Measurements from ENCODE around the gene NUDT21.
A peak's percentile ranks its signal among the peaks of the same experiment; 100 is the strongest.
"Not testable (repeated sequence)": the region's sequence is repeated elsewhere in the genome, so short reads cannot be mapped to it uniquely, and the experiment has no call there.

NUDT21 gene

DNA sequence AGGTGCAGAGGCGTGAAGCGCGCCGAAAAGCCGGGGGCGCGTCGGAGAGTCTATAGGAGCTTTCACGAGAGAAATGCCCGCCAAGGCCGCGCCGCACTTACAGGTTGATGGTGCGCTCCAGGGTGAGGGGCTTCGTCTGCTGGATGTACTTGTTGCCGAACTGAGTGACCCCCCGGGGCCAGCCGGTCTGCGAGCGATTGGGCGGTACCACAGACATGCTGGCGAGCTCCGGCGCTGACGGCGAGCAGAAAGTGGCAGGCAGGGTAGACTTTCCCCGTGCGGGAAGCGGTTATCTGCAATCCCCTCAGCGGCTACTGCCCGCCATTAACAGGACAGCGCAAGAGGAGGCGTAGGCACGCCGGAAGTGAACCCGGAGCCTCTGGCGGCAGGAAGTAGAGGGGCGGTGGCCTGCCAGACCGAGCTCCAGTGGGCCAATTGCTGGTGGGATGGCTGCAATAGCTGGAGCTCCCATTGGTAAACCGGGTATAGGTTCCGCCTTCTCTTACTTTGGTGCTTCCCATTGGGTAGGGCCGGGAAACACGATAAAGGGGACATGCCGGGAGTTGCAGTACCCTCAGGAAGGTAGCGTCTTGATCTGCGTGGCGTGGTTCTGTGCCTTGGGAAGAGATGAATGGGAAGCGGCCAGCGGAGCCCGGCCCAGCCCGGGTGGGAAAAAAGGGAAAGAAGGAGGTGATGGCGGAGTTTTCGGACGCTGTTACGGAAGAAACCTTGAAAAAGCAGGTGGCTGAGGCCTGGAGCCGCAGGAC is at the start of gene NUDT21, which contains the start of gene OGFOD1:
NUDT21 (minus strand) TSS at position 347 of the 767 bp plus-strand sequence; CDS start at position 217, 130 bp downstream.
OGFOD1 (plus strand) TSS at position 569 of the 767 bp plus-strand sequence; CDS start at position 628, 59 bp downstream.
- DNase-seq (ENCODE audit: low read depth in 2 of 2), result peak; percentile 83

DNA sequence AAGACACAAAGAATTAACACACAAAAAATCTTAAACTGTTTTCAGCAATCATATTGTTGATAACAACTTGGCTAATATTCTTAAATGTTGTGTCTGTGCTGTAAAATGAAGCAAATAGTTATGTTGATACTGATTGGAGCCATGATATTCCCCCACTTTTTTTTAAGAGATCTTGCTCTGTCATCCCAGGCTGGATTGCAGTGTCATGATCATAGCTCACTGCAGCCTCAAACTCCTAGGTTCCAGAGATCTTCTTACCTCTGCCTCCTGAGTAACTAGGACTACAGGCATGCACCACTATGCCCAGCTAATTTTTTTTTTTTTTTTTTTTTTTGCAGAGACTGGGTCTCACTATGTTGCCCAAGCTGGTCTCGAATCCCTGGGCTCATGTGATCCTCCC is 42.7 kb upstream of the NUDT21 start:
- no peak for DNase-seq (ENCODE audit: low read depth in 2 of 2)

DNA sequence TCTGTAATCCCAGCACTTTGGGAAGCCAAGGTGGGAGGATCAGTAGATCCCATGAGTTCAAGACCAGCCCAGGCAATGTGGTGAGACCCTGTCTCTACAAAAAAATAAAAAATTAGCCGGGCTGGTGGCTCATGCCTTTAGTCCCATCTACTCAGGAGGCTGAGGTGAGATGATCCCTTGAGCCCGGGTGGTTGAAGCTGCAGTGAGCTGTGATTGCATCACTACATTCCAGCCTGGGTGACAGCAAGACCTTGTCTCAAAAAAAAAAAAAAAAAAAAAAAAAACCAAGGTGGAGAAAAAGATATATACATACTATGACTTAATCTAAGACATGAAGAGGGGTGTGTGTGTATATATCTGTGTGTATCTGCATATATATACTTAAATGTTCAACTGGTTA is 42.0 kb upstream of the NUDT21 start:
- DNase-seq (ENCODE audit: low read depth in 2 of 2), result no peak

DNA sequence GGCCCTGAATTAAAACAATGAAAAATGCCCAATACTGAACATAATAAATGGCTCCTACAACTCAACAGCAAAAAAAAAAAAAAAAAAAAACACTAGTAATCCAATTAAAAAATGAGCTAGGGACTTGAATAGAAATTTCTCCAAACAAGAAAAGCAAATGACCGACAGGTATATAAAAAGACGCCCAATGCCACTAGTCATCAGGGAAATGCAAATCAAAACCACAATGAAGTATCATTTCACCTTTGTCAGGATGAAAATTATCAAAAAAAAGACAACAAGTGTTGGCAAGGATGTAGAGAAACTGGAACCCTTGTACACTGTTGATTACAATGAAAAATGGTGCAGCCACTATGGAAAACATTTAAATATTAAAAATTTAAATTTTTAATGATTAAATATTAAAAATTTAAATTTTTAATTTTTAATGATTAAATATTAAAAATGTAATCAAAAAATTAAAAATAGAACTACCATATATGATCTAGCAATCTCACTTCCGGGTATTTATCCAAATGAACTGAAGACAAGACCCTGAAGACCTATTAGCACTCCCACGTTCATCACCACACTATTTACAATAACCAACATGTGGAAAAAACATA is 40.6 kb upstream of the NUDT21 start:
- DNase-seq (ENCODE audit: low read depth in 2 of 2), result no peak

DNA sequence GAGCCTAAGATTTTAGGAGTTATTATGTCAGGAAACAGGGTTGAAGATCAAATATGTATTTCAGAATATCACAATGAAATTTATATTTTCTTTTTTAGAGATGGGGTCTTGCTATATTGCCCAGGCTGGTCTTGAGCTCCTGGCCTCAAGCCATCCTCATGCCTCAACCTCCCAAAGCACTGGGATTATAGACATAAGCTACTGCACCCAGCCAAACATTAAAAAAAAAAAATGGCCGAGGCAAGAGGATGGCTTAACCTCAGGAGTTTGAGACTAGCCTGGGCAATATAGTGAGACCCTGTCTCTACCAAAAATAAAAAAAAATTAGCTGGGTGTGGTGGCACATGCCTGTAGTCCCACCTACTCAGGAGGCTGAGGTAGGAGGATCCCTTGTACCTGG is 37.7 kb upstream of the NUDT21 start:
- DNase-seq (ENCODE audit: low read depth in 2 of 2), result not testable (repeated sequence)

DNA sequence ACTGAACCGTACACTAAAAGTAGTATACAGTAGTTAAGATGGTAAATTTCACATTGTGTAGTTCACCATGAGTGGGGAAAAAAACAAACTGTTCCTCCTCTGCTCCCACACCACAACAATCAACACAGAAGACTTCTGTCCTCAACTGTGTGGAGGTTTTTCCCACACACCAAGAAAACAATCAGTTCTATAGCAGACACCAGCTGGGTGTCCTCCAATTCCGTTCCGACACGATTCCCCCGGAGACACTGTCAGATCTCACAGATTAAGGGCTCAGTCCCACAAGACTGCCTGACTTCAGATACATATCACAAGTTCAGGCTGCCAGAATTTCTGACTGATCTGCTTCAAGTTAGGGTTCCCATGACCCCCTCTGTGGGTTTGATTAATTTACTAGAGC is 36.9 kb upstream of the NUDT21 start:
- no peak for DNase-seq (ENCODE audit: low read depth in 2 of 2)

DNA sequence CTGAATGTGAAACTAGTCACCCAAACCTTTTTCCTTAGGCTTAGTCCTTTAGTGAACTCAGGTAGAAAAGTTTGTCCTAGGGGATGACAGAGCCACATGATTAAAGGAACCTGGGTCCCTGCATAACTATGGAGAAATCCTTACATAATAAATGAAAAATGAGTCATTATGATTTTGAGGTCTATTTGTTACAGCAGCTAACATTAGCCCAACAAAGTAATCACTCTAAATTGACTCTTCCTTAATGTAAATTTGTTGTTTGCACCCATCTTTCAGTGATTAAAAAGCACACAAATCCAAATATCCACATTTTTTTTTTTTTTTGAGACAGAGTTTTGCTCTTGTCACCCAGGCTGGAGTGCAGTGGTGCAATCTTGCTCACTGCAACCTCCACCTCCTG is 32.3 kb upstream of the NUDT21 start:
- no peak for DNase-seq (ENCODE audit: low read depth in 2 of 2)

DNA sequence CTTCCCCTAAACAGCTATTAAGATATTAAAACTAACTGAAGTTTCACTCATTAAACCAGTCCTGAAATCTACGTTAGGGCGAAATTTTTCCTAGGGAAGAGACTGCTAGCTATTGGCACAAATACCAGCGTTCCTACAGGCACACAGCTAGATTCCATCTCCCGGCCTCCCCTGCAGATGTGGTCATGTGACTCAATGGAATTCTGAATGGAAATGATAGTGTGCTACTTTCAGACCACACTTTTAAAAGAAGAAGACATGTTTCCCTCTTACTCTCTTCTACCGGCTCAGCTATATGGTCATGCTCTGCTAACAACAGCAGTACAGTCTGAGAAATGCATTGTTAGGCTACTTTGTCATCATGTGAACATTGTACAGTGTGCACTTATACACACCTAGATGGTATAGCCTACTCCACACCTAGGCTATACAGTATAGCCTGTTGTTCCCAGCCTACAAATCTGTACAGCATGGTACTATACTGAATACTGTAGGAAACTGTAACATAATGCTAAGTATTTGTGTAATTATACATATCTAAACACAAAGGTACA is 31.6 kb upstream of the NUDT21 start:
- no peak for DNase-seq (ENCODE audit: low read depth in 2 of 2)

DNA sequence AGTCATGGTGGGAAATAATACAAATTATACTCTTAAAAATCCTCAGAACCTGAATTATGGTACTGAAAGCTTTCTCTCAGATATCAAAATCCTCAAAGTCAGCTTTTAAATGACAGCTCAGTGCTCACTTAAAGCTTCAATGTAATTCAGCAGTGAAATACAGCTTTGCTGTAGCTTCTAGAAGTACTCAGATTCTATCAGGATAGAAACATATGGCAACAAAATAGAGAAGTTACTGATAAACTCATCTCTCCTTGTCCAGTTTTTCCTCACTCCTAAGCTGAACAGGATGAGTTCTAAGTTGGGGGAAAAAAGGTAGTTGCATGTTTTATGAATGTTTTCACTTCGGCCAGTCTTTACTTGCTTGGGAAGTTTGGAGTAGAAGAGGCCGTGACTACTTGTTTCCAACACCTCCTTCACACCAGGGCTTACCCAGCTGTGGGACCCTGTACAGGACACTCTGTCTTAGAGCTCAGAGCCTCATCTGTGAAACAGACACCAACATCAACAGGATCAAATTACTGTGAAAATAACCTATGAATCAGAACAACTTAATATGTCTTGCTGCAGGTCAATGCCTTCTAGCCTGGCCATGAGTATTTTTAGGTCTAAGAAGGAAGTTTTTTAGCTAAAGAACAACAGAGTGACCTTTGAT is 30.5 kb upstream of the NUDT21 start:
- no peak for DNase-seq (ENCODE audit: low read depth in 2 of 2)

DNA sequence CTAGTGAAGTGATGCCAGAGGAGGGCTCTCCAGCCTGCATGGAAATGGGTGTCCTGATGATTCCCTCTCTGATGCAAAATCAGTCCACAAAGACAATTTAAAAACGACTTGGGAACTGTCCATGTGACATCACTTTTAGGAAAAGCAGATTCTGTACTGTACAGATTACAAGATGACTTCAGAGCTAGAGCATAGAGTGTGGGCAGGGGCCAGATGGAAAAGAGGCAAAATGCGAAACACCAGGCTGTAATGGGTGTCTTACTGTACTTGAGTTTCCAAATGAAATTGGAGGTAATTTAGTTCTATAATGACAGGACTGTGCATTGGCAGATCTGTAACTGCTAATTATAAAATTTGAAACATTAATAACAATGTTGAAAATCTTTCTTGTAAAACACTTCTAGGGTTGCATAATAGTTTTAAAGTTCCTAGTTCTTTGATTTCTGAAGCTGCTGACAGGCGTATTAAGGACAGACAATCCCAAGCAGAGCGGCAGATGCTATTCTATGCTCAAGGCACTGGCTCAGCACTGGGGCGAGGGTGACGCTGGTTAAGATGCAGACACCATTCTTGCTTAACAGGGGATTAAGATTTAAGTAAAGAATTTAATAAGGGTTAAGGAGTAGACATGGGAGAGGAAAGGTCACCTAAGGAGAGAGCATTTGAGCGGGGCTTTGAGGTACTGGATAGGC is 29.8 kb upstream of the NUDT21 start:
- no peak for DNase-seq (ENCODE audit: low read depth in 2 of 2)

DNA sequence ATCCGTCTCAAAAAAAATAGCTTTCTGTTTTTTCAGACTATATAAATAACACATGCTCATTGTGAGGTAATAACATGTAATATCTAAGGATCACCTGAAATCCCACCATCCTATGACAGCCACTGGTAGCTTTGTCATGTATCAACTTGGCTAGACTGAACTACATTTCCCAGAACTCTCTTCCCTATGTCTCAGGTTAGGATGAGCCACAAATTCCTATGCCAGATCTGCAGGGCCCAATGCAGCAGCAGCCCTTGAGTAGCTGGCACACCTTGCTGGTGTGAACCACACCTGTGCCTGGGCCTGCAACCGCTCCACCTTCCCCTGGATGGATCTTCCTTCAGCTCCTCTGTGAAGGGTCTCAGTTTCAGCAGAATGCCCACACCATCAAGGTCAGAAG is 28.3 kb upstream of the NUDT21 start:
- DNase-seq (ENCODE audit: low read depth in 2 of 2), result no peak

DNA sequence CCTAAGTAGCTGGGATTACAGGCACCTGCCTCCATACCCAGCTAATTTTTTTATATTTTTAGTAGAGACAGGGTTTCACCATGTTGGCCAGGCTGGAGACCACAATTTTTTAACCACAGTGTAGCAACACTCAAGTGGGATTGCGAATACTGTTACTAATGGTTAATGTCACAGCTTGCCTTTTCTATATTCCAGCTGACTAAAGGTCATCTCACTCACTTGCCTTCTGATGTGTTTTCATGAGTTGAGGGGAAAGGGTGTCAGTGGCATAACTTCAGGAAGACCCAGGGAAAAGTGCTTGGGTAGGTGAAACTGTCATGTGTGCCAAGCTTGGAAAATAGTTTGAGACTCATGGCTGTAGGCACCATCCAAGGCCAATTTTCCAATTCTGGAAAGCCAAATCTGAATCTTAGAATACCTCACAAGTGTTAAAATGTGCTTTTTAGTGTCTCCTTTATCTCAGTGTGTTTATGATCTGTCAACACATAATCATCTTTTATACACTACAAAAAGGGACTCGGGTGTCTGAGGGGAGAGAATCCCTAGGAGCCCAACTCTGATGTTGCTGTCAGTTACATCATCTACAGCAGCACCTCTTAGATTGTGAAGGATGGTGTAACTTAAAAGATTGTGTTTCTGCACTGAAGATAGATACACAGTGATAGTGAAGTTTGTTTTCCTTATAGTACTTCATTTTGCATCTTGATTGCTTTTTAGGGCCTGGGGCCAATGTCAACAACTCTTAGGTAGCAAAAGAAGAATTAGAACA is 27.3 kb upstream of the NUDT21 start:
- no peak for DNase-seq (ENCODE audit: low read depth in 2 of 2)

DNA sequence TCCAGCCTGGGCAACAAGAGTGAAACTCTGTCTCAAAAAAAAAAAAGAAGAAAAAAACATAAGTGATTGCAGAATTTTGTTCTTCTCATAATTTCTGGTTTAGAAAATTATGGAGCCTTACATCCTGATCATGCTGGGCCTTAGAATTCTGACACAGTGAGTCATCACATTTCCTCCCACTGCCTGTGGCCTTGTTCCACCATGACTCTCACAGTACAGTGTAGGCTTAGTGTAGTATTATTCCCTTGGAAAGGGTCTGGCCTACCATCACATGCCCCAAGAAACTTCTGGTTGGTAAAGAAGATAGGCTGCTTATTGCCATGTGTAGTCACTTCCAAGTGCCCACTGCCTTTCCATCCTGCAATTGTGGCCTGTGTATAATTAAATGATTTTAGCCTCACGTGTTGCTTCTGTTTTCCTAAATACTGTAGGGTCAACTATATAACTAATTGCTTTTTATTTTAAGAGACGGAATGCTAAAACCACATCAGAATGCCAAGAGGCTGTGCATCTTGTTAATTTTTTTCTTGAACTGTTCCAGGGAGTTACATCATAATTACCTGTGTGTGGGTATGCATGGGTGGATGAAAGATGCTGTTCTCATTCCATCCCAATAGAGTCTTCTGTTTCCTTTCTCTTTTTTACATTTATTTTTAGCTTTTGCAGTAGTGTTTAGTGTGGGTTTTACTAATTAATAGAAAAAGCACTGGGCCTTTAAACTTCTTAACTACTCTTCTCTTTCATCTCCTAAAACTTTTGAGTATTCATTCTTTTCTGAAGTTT is 26.2 kb upstream of the NUDT21 start:
- DNase-seq (ENCODE audit: low read depth in 2 of 2), result no peak

DNA sequence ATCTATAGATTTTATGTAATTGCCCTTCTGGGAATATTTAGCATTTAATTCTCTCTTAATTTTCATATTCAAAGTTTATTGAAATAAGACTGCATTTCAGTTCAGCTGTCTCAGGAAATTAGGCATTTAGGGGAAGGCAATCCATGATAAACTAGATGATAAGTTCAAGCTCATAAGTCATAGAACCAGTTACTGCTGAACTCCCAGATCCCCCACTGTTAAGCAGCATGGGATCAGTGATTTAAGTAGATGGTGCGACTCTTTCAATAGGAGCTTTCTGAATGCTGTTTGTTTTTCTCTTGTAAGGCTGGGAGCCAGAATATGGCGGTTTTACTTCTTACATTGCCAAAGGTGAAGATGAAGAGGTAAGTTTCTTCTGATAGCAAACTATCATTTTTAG is 24.1 kb upstream of the NUDT21 start:
- no peak for DNase-seq (ENCODE audit: low read depth in 2 of 2)

DNA sequence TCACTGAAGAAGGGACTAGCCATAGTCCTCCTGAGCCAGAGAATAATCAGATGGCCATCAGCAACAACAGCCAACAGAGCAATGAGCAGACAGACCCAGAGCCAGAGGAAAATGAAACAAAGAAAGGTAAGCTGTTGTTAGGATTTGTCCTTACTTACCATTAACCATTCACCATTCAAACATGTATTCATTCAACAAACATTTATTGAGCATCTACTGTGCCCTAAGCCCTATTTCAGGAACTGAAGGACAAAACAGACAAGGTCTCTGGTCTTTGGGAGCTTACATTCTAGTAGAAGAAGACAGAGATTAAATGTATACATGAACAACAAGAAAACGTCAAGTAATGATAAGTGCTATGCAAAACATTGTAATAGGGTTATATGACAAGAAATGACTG is 19.5 kb upstream of the NUDT21 start:
- no peak for DNase-seq (ENCODE audit: low read depth in 2 of 2)

DNA sequence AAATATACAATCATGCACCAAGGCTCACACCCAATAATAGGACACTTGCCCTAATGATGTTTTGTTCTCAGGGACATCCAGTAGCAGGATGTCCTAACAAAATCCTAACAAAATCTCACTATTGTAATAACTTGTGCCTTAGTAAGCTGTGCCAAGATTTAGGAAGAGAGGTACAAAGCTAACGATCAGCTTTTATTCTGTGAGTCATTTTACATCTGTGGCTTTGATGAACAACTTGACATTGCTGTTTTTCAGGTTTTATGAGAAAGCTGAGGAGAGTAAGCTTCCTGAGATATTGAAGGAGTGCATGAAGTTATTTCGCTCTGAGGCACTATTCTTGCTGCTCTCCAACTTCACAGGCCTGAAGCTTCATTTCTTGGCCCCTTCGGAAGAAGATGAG is 19.1 kb upstream of the NUDT21 start:
- no peak for DNase-seq (ENCODE audit: low read depth in 2 of 2)

DNA sequence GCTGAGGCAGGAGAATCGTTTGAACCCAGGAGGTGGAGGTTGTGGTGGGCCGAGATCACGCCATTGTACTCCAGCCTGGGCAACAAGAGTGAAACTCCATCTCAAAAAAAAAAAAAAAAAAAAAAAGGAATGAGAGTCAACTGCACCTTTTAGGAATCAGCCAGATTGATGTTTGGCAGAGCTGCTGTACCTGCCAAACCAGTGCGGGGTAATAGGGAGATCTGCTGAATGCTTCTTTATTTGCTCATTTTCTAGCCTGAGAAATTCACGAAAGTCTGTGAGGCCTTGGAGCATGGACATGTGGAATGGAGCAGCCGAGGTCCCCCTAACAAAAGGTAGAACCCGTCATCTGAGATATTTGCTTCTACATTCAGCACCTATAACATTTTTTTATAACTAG is 18.6 kb upstream of the NUDT21 start:
- DNase-seq (ENCODE audit: low read depth in 2 of 2), result no peak

DNA sequence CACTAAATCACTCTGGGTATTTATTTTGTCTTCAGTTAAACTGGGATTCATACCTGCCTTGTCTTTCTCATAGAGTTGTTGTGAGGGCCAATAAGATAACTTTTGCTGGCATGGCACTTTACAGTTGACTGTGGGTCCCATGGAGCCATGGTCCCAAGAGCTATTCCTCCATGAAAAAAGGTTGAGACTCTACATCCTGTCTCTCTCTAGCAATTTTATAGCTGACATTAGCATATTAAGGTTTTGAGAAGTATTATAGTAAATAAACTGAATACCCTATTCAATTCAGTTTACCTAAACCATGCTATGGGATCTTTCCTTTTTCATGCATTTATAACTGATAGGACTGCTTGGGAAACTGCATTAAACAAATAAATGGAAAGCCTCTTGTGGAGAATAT is 17.7 kb upstream of the NUDT21 start:
- DNase-seq (ENCODE audit: low read depth in 2 of 2), result no peak

DNA sequence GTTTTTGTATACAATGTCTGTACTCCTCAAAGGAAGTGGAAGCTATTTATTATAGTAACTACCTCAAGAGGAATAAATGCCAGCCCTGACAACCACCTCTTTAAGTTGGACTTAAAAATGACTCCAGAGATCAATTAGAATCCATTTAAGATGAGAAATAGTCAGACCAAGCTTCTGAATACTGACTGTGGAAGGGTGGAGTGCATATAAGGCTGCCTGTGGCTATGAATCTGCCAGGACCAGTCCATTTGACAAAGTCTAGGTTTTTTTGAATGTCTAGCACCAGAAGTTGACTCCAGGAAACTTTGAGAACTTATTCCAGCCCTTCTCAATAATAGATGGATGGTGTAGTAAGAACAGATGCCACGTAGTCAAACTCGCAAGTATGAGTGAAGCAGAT is 15.2 kb upstream of the NUDT21 start:
- no peak for DNase-seq (ENCODE audit: low read depth in 2 of 2)

DNA sequence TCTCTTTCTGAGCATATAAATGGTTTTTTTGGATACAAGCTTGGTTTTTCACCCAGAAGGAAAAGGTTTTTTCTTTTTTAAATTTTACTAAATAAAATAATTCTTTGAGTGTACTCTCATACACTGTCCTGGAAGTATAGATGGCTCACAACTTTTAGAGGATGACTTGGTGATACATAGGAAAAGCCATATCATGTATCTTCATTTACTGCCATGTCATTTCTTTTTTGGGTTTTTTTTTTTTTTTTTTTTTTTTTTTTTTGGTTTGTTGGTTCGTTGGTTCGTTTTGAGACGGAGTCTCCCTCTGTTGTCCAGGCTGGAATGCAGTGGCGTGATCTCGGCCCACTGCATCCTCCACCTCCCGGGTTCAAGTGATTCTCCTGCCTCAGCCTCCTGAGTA is 12.0 kb upstream of the NUDT21 start:
- DNase-seq (ENCODE audit: low read depth in 2 of 2), result no peak
